Skeletal muscle tissue (tissue), 4 donors: ENCODE data around the gene STXBP5L. TPM values are rescaled to one million over a fixed set of nuclear protein-coding genes. Genes with fewer than 3 reads are reported as not detected.
"Not testable (repeated sequence)": the region's sequence is repeated elsewhere in the genome, so short reads cannot be mapped to it uniquely, and the experiment has no call there.

Experiments used
- H3K27ac ChIP-seq: one replicate; pipeline ENCODE4 v1.7.0; 2013; ENCODE audit warnings: mild to moderate bottlenecking, low read depth, low read length, inconsistent platforms
- H3K27me3 ChIP-seq, 3 donors: one replicate each; pipeline ENCODE4 v1.7.0; 2013; ENCODE audit warnings: low read length in 3 of 3; ENCODE audit not compliant: control insufficient read depth in 3 of 3, insufficient read depth in 3 of 3
- H3K36me3 ChIP-seq, 3 donors: one replicate each; pipeline ENCODE4 v1.7.0; 2013; ENCODE audit warnings: low read length in 3 of 3; ENCODE audit not compliant: control insufficient read depth in 3 of 3, insufficient read depth in 3 of 3
- H3K4me1 ChIP-seq, 3 donors: one replicate each; pipeline ENCODE4 v1.7.0; 2013; ENCODE audit warnings: low read length in 3 of 3, mild to moderate bottlenecking in 3 of 3; ENCODE audit not compliant: control insufficient read depth in 3 of 3, insufficient read depth in 3 of 3
- H3K4me3 ChIP-seq, 3 donors: one replicate each; pipeline ENCODE4 v1.7.0; 2013; ENCODE audit warnings: low read length in 3 of 3
- H3K9ac ChIP-seq, 3 donors: one replicate each; pipeline ENCODE4 v1.7.0; 2013; ENCODE audit warnings: low read length in 3 of 3, mild to moderate bottlenecking in 3 of 3, moderate library complexity in 2 of 3, low read depth in 1 of 3
- H3K9me3 ChIP-seq, 3 donors: one replicate each; pipeline ENCODE4 v1.7.0; 2013; ENCODE audit warnings: low read length in 3 of 3; ENCODE audit not compliant: control insufficient read depth in 3 of 3
- total RNA-seq: library from RNA; depleted of rRNA; stranded (reverse); fragments of >200 nt; gene quantifications from one replicate; pipeline ENCODE4 v1.2.3, GENCODE V29; 2014
- donor health status: Osteomylitis.

The STXBP5L gene
- total RNA-seq, 1 donor from 2014 or later: not detected

DNA sequence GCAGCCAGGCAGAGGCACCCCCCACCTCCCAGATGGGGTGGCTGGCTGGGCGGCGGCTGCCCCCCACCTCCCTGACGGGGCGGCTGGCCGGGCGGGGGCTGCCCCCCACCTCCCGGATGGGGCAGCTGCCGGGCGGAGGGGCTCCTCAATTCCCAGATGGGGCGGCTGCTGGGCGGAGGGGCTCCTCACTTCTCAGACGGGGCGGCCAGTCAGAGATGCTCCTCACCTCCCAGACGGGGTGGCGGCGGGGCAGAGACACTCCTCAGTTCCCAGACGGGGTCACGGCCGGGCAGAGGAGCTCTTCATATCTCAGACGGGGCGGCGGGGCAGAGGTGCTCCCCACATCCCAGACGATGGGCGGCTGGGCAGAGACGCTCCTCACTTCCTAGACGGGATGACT is 282.6 kb downstream of the STXBP5L start:
- not testable (repeated sequence) for H3K9ac ChIP-seq, H3K27me3 ChIP-seq, H3K36me3 ChIP-seq, H3K4me3 ChIP-seq, H3K27ac ChIP-seq, H3K4me1 ChIP-seq, H3K9me3 ChIP-seq

DNA sequence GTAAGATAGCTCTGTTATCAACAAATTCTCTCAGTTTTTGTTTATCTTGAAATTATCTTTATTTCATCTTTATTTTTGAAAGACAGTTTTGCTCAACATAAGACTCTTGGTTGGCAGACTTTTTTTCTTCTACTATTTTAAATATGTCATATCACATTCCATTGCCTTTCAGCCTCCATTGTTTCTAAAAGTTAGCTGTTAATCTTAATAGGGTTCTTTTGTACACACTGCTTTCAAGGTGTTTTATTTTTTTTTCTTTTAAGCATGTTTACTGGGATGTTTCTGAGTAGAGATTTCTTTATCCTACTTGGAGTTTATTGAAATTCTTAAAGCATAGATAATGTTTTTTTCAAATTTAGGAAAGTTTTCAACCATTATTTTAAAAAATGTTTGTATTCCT is 294.6 kb downstream of the STXBP5L start:
- Histone ChIP-seq H3K4me3 (no peak overlapping the region), H3K4me1 (no peaks in the 10 kb centered on the region), H3K9me3 (peaks cover 0 to 2% (median 0%) of the 10 kb centered on the region in 3 donors), H3K27ac (no peak overlapping the region), H3K36me3 (no peaks in the 10 kb centered on the region), H3K9ac (no peak overlapping the region), H3K27me3 (no peaks in the 10 kb centered on the region)

DNA sequence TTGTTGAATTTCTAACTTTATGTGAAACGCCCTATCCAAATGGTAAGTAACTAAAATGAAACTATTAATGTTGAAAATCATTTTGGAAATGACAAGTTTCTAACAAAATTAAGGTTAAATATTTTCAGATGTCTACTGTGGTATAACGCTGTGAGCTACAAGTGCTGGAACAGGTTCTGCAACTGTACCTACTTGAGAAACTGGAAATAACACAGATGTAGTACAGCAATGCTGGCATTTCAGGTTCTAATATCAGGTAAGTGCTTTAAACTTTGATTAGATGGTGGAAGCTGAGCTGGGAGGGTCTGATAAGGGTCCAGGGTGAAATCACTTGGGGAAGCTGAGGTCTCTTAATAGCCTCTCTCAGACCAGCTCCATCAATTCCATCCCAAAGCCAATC is 315.1 kb downstream of the STXBP5L start:
- Histone ChIP-seq H3K27me3 (no peaks in the 10 kb centered on the region), H3K9ac (no peak overlapping the region), H3K27ac (no peak overlapping the region), H3K36me3 (no peaks in the 10 kb centered on the region), H3K4me1 (no peaks in the 10 kb centered on the region), H3K9me3 (no peaks in the 10 kb centered on the region), H3K4me3 (no peak overlapping the region)

DNA sequence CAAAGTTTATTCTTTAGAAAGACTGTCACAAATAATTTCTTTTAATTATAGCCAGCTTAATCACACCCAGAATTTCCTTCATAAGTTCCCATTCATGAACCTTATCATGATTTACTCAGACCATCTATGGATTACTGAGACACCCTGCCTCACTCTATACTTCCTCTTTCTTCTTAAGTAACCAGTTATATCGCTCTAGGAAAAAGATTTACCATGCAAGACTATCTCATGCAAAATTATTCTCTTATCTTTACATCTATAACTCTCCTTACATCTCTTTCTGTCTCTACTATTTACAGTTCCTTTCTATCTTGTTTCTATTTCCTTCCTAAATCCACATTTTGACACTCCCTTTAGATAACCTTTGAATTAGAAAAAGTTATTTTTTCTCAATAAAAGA is 321.0 kb downstream of the STXBP5L start:
- no peaks in the 10 kb centered on the region for H3K9me3 ChIP-seq
- no peak overlapping the region for H3K9ac ChIP-seq
- no peaks in the 10 kb centered on the region for H3K4me1 ChIP-seq
- no peak overlapping the region for H3K4me3 ChIP-seq
- no peaks in the 10 kb centered on the region for H3K27me3 ChIP-seq
- H3K36me3 ChIP-seq: no peaks in the 10 kb centered on the region
- no peak overlapping the region for H3K27ac ChIP-seq

DNA sequence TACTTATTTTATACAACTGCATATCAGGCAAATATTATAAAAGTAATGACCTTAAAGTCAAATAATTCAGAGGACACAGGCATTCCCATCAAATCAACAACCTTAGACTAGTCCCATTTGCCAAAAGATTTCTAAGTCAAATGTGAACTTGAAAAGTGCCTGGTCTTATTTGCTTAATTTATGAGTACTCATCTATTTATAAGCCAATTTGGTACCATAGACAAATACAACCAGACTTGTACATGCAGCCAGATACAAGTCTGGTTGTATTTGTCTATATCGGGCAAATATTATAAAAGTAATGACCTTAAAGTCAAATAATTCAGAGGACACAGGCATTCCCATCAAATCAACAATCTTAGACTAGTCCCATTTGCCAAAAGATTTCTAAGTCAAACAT is 322.2 kb downstream of the STXBP5L start:
- not testable (repeated sequence) for H3K4me3 ChIP-seq, H3K4me1 ChIP-seq, H3K9me3 ChIP-seq, H3K27me3 ChIP-seq, H3K9ac ChIP-seq, H3K27ac ChIP-seq, H3K36me3 ChIP-seq

DNA sequence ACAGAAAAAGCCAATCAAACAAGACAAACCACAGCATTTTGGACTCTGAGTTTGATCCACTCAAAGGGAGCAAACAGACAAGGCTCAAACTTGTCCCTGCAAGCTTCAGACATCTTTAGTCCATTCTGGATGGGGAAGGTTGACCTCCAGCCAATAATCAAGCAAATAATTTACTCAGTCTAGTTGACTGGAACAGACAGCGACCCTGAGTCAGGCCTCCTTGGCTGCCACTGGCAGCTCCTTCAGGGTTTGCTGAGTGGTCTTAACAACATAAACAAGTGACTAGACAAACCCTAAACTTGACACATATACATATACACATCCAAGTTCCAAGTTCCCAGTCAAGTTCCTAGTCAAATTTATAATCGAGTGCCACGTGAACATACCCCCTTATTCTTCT is 323.9 kb downstream of the STXBP5L start:
- H3K4me1 ChIP-seq: no peaks in the 10 kb centered on the region
- H3K4me3 ChIP-seq: no peak overlapping the region
- no peaks in the 10 kb centered on the region for H3K9me3 ChIP-seq
- H3K36me3 ChIP-seq: no peaks in the 10 kb centered on the region
- H3K27ac ChIP-seq: no peak overlapping the region
- no peaks in the 10 kb centered on the region for H3K27me3 ChIP-seq
- no peak overlapping the region for H3K9ac ChIP-seq

DNA sequence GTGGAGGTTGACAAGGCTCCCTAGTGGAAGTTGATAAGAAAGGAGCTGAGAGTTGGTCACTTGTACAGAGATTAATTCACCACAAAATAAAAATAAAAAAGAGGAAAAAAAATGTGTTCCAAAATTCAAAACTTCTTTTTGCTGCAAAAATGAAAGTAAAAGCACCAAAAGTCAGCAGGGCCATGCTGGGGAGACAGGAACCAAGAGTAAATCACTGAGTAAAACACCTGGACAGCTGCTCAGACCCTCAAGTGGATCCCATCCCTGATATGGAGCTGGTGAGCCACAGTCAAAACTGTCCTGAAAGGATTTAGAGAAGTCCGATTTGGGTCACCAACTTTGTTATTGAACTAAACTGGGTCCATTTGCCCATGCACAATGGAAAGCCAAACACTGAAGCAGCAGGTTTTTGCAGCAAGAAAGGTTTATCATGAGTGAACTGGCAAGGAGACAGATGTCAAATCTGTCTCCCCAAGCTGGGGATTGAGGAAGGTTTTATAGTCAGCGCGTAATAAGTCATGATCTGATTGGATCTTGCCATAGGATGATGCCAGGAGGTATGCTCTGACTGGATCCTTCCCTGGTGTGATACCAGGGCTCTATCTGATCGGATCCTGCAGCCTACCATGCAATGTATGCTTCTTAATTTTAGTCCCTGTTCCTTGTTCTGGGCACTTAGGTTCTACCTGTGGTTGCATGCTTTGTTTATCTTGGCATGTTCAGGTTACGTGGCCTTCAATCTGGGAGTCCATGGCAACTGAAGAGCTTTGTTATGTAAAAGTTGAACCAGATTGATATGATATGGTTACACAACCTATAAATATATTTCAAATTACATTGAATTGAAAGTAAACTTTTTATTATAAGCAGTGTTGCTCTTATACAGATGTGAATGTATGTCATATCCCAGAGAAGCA is 324.6 kb downstream of the STXBP5L start:
- Histone ChIP-seq H3K9me3 (no peaks in the 10 kb centered on the region), H3K36me3 (no peaks in the 10 kb centered on the region), H3K4me3 (no peak overlapping the region), H3K27ac (no peak overlapping the region), H3K9ac (no peak overlapping the region), H3K4me1 (no peaks in the 10 kb centered on the region), H3K27me3 (no peaks in the 10 kb centered on the region)

DNA sequence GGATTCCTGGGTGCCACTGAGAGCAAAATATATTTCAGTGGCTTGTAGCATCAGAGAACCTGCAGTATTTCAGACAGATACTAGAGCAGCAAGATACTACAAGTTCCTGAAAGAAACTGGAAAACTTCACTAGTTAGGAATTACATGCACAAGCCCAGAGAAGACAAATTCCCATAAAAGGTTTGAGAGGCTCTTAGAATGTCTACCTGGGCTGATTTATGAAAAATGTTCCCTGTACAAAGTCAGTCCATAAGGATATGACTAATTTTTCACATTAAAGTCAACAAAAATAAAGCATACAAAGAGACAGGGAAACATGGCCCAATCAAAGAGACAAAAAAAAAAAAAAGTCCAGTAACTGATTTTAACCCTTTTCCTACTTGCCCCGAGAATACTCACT is 335.2 kb downstream of the STXBP5L start:
- no peaks in the 10 kb centered on the region for H3K27me3 ChIP-seq
- H3K36me3 ChIP-seq: no peaks in the 10 kb centered on the region
- H3K27ac ChIP-seq: no peak overlapping the region
- H3K9ac ChIP-seq: no peak overlapping the region
- H3K9me3 ChIP-seq: peaks cover 0 to 7% (median 0%) of the 10 kb centered on the region in 3 donors
- no peaks in the 10 kb centered on the region for H3K4me1 ChIP-seq
- no peak overlapping the region for H3K4me3 ChIP-seq

DNA sequence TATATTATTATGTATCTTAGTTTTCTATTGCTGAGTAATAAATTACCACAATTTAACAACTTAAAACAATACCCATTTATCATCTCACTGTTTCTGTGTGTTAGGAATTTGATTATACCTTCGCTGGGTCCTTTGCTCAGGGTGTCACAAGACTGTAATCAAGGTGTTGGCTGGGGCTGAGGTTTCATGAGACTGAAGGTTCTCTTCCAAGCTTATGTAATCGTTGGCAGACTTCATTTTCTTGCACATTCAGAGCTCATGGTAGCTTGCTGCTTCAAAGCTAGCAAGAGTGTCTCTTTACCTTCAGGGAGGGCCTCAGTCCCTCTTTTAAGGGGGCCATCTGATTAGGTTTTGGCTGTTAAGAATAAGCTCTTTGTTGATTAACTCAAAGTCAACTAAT is 344.7 kb downstream of the STXBP5L start:
- no peaks in the 10 kb centered on the region for H3K27me3 ChIP-seq
- H3K36me3 ChIP-seq: no peaks in the 10 kb centered on the region
- no peak overlapping the region for H3K4me3 ChIP-seq
- H3K4me1 ChIP-seq: no peaks in the 10 kb centered on the region
- H3K9ac ChIP-seq: no peak overlapping the region
- H3K27ac ChIP-seq: no peak overlapping the region
- H3K9me3 ChIP-seq: peaks cover 0 to under 1% (median 0%) of the 10 kb centered on the region in 3 donors

DNA sequence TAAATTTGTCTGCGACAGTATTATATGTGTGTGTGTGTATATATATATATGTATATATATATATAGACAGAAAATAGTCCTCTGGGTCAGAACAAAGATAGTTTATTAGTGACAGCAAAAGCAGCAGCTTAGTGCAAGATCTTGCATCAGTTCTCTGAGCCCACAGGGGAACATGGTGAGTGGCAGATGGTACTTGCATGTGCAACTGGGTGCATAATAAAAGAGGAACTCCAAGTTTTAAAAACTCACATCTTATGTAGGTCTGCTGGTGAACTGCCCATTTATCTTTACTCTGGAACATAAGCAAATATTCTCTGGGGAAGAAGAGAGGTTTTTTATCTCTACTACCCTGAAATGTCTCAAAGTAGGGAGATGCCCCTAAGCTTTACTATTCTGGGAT is 361.4 kb downstream of the STXBP5L start:
- no peaks in the 10 kb centered on the region for H3K4me1 ChIP-seq
- H3K9ac ChIP-seq: no peak overlapping the region
- H3K27ac ChIP-seq: no peak overlapping the region
- H3K36me3 ChIP-seq: no peaks in the 10 kb centered on the region
- H3K27me3 ChIP-seq: no peaks in the 10 kb centered on the region
- peaks cover 0 to 2% (median under 1%) of the 10 kb centered on the region in 3 donors for H3K9me3 ChIP-seq
- H3K4me3 ChIP-seq: no peak overlapping the region
